ENCODE data around the gene SLC51B. TPM values are rescaled to one million over a fixed set of nuclear protein-coding genes. Genes with fewer than 3 reads are reported as not detected.

Gene SLC51B
- total and polyA plus RNA-seq, 9 of the 15 experiments (the other 6 are each of a cell fraction or from before 2014, with no cell fraction given), result not detected

- TF ChIP-seq CTCF (IDR thresholded peaks at IDR 0.05 in 2 of 3, conservative IDR thresholded peaks at IDR 0.05 in 1 of 3; ENCODE audit: insufficient read depth in 2 of 3, low read depth in 1 of 3, low read length in 3 of 3) (peak; percentile 78 to 86 (median 80)), ZNF778 (CRISPR knock-in tag; IDR thresholded peaks at IDR 0.05) (no peak), CBFA2T3 (IDR thresholded peaks at IDR 0.05) (no peak), PKNOX1 (IDR thresholded peaks at IDR 0.05) (peak; percentile 59), CTBP1 (IDR thresholded peaks at IDR 0.05; ENCODE audit: borderline replicate concordance) (peak; percentile 67; the same call in 1 of the 2 replicates)
Measured at GRCh38 chr15:65032801-65033537, 12.2 kb upstream of the SLC51B start (continued).

GRCh38 chr15:65033659-65034269 lies 11.4 kb upstream of the SLC51B start:
- in situ Hi-C loops (cut with MboI) (loop anchor here (10.0 kb wide), 1 partner anchor 299 kb away; no protein-coding TSS in a partner anchor), intact Hi-C loops (cut with micrococcal nuclease) (loop anchor here (2.0 to 10.0 kb wide), 5 partner anchors 54 to 351 kb away; no protein-coding TSS in a partner anchor)
- Histone ChIP-seq H3K4me1 (replicated peaks in 1 of 2; ENCODE audit: control insufficient read depth in 2 of 2, insufficient read depth in 2 of 2, low read length in 2 of 2) (peaks cover 3 to 7% of the 10 kb centered on the region in 2 experiments; a peak in 3 of 5 replicates), H3K9me3 (replicated peaks; ENCODE audit: control insufficient read depth, insufficient read depth, low read depth, low read length) (no peaks in the 10 kb centered on the region), H3K27ac (ENCODE audit: extremely low read depth, low read depth, low read length) (no peak overlapping the region), H3K4me3 (no peak overlapping the region), H3K4me2 (ENCODE audit: insufficient read depth, low read length) (no peak overlapping the region), H4K20me1 (replicated peaks; ENCODE audit: control insufficient read depth, insufficient read depth, low read length) (no peaks in the 10 kb centered on the region), H3K9ac (ENCODE audit: insufficient read depth in 1 of 2, low read depth in 2 of 2, low read length in 2 of 2) (no peak overlapping the region), H3K36me3 (ENCODE audit: control insufficient read depth, insufficient read depth, low read length) (no peaks in the 10 kb centered on the region), H2AFZ (ENCODE audit: low read depth, low read length) (peak overlapping the region; percentile 55), H3K27me3 (ENCODE audit: control insufficient read depth in 2 of 2, insufficient read depth in 2 of 2, low read length in 2 of 2) (peaks cover 0 to 5% of the 10 kb centered on the region in 2 experiments; a peak in 1 of 5 replicates), H3K9me1 (ENCODE audit: control insufficient read depth, insufficient read depth, low read length) (no peaks in the 10 kb centered on the region), H3K79me2 (ENCODE audit: control insufficient read depth, insufficient read depth, low read length) (peaks cover 6% of the 10 kb centered on the region)
- FAIRE-seq, result peak; percentile 64
- CTCF ChIA-PET (ENCODE audit: low intra/inter-chr PET ratio), result interaction anchor here (0.6 to 2.9 kb wide), 8 partner anchors 9 to 351 kb away, joined by 3 to 17 read pairs (median 4); no protein-coding TSS in a partner anchor
- 0% methylated on average over 4 of the region's 4 CpGs for WGBS (ENCODE audit: insufficient coverage, low coverage, missing lambda C conversion rate)
- POLR2A ChIA-PET, result interaction anchor here (0.6 to 1.4 kb wide), 2 partner anchors 44 to 271 kb away, joined by 4 to 9 read pairs; partner anchors contain the start of gene RNU5B-1
- DNase-seq (ENCODE audit: extremely low read depth in 1 of 4, low spot score in 3 of 4), result peak; percentile 27 to 53 (median 44)
- no TSS peak for BruUV-seq (replicated peaks)
- ATAC-seq, result peak; percentile 59
- TF ChIP-seq ZNF134 (CRISPR knock-in tag; conservative IDR thresholded peaks at IDR 0.05) (no peak), MAFG (tag; conservative IDR thresholded peaks at IDR 0.05) (no peak), USF2 (CRISPR knock-in tag; IDR thresholded peaks at IDR 0.05) (peak; percentile 75), NFATC3 (IDR thresholded peaks at IDR 0.05) (no peak), HMG20A (CRISPR knock-in tag; conservative IDR thresholded peaks at IDR 0.05) (no peak), MNT (conservative IDR thresholded peaks at IDR 0.05) (0 out of 4 replicates have a peak, but pooled peaks of 1 of the 2 experiments have one; percentile 13)
